Fibroblast of the conjunctiva (primary cell): ENCODE measurements around the gene C17orf78.
"Not testable (repeated sequence)": the region's sequence is repeated elsewhere in the genome, so short reads cannot be mapped to it uniquely, and the experiment has no call there.

Source experiments
- DNase-seq: peaks from one replicate; pipeline ENCODE4 v3.0.0-alpha.2; 2010; ENCODE audit warnings: low read depth

Gene C17orf78

GRCh38 chr17:37386462-37386861, 10.7 kb downstream of the C17orf78 start:
- no peak for DNase-seq

- no peak for DNase-seq
Observed at GRCh38 chr17:37388266-37388665, 12.5 kb downstream of the C17orf78 start.

- no peak for DNase-seq
Observed at GRCh38 chr17:37389160-37389559, 13.4 kb downstream of the C17orf78 start.

- no peak for DNase-seq
Observed at GRCh38 chr17:37391146-37391545, 15.4 kb downstream of the C17orf78 start.

GRCh38 chr17:37392024-37392590, 16.3 kb downstream of the C17orf78 start:
- DNase-seq = peak; percentile 45

GRCh38 chr17:37393352-37393751, 17.6 kb downstream of the C17orf78 start:
- no peak for DNase-seq

- no peak for DNase-seq
Observed at GRCh38 chr17:37399265-37399803, 23.5 kb downstream of the C17orf78 start.

GRCh38 chr17:37400505-37400904, 24.7 kb downstream of the C17orf78 start:
- no peak for DNase-seq

- DNase-seq = not testable (repeated sequence)
Observed at GRCh38 chr17:37405522-37405921, 29.7 kb downstream of the C17orf78 start.

GRCh38 chr17:37405955-37406634, 30.3 kb downstream of the C17orf78 start:
- no peak for DNase-seq

- peak; percentile 38 for DNase-seq
Observed at GRCh38 chr17:37406635-37407461, 31.1 kb downstream of the C17orf78 start, which contains the start of the genes ACACA and TADA2A. Gene ACACA (minus strand): TSS chr17:37406836. CDS start chr17:37406299, 537 bp downstream. Gene TADA2A (plus strand): TSS chr17:37406886. CDS start chr17:37411366, 4,480 bp downstream.

GRCh38 chr17:37408145-37408479, 32.3 kb downstream of the C17orf78 start:
- not testable (repeated sequence) for DNase-seq

GRCh38 chr17:37410357-37410756, 34.6 kb downstream of the C17orf78 start:
- no peak for DNase-seq

- no peak for DNase-seq
Observed at GRCh38 chr17:37413875-37414519, 38.2 kb downstream of the C17orf78 start.

GRCh38 chr17:37417852-37418251, 42.1 kb downstream of the C17orf78 start:
- DNase-seq = no peak

GRCh38 chr17:37422971-37423625, 47.3 kb downstream of the C17orf78 start:
- no peak for DNase-seq

- no peak for DNase-seq
Observed at GRCh38 chr17:37425268-37425667, 49.5 kb downstream of the C17orf78 start.

GRCh38 chr17:37429039-37429438, 53.3 kb downstream of the C17orf78 start:
- no peak for DNase-seq

GRCh38 chr17:37429453-37429852, 53.7 kb downstream of the C17orf78 start:
- DNase-seq = no peak

GRCh38 chr17:37430051-37430627, 54.4 kb downstream of the C17orf78 start:
- peak; percentile 37 for DNase-seq

GRCh38 chr17:37432671-37433070, 56.9 kb downstream of the C17orf78 start:
- DNase-seq = no peak
